Epithelial cell of proximal tubule (primary cell): ENCODE data around the gene PRKCQ. TPM values are rescaled to one million over a fixed set of nuclear protein-coding genes. Genes with fewer than 3 reads are reported as not detected.
"Not testable (repeated sequence)": the region's sequence is repeated elsewhere in the genome, so short reads cannot be mapped to it uniquely, and the experiment has no call there.

Experiments used
- DNase-seq: peaks from one replicate; pipeline ENCODE4 v3.0.0-alpha.2; 2011; ENCODE audit warnings: low read depth
- H3K4me3 ChIP-seq: 2 replicates; pipeline ENCODE4 v1.5.1; 2011; ENCODE audit warnings: low read depth, mild to moderate bottlenecking, low read length
- CTCF ChIP-seq: conservative IDR thresholded peaks from 2 replicates; pipeline ENCODE4 v1.5.1; 2012; ENCODE audit warnings: low read depth, mild to moderate bottlenecking, low read length
- total RNA-seq: library from RNA; depleted of rRNA; stranded (reverse); fragments of >200 nt; gene quantifications from 2 replicates; pipeline ENCODE4 v1.2.3, GENCODE V29; 2015

PRKCQ gene
- total RNA-seq, 1 donor from 2014 or later = 6.8 TPM

GRCh38 chr10:6456067-6456466, 124.0 kb downstream of the PRKCQ start:
- TF ChIP-seq CTCF = no peak
- no peak overlapping the region for H3K4me3 ChIP-seq
- DNase-seq = no peak

GRCh38 chr10:6455592-6455991, 124.5 kb downstream of the PRKCQ start:
- TF ChIP-seq CTCF = no peak
- DNase-seq = no peak

GRCh38 chr10:6446711-6447110, 133.4 kb downstream of the PRKCQ start:
- no peak overlapping the region for H3K4me3 ChIP-seq
- no peak for DNase-seq
- TF ChIP-seq CTCF = no peak

More at GRCh38 chr10:6455592-6455991, 124.5 kb downstream of the PRKCQ start:
- H3K4me3 ChIP-seq = no peak overlapping the region

- TF ChIP-seq CTCF = peak; percentile 86
- H3K4me3 ChIP-seq = no peak overlapping the region
- no peak for DNase-seq
Observed at GRCh38 chr10:6445671-6446316, 134.3 kb downstream of the PRKCQ start.

- not testable (repeated sequence) for H3K4me3 ChIP-seq, DNase-seq
Observed at GRCh38 chr10:6439875-6440274, 140.2 kb downstream of the PRKCQ start.

GRCh38 chr10:6431861-6432260, 148.2 kb downstream of the PRKCQ start:
- TF ChIP-seq CTCF = no peak
- no peak overlapping the region for H3K4me3 ChIP-seq
- no peak for DNase-seq

- DNase-seq = no peak
- H3K4me3 ChIP-seq = no peak overlapping the region
- TF ChIP-seq CTCF = no peak
Observed at GRCh38 chr10:6431186-6431585, 148.9 kb downstream of the PRKCQ start.
